CD4-positive, alpha-beta T cell treated with Interleukin-15 for 1 hour (primary cell): ENCODE measurements around the gene TMEM86A.
"Not testable (repeated sequence)": the region's sequence is repeated elsewhere in the genome, so short reads cannot be mapped to it uniquely, and the experiment has no call there.

Source experiments
- DNase-seq: peaks from one replicate; pipeline ENCODE4 v3.0.0-alpha.2; 2020

The TMEM86A gene

GRCh38 chr11:18698341-18699268 is at the start of gene TMEM86A:
Gene TMEM86A (plus strand): TSS chr11:18698779. CDS start chr11:18698887, 108 bp downstream.
- peak; percentile 96 for DNase-seq

GRCh38 chr11:18650353-18650752 is 48.2 kb upstream of the TMEM86A start:
- no peak for DNase-seq

- peak; percentile 21 for DNase-seq
These were observed 47.6 kb upstream of the TMEM86A start for GRCh38 chr11:18650859-18651557.

GRCh38 chr11:18657673-18658072 is 40.9 kb upstream of the TMEM86A start:
- no peak for DNase-seq

GRCh38 chr11:18665353-18665872 is 33.2 kb upstream of the TMEM86A start:
- not testable (repeated sequence) for DNase-seq

- no peak for DNase-seq
These were observed 30.4 kb upstream of the TMEM86A start for GRCh38 chr11:18668131-18668530.

- DNase-seq: no peak
These were observed 29.4 kb upstream of the TMEM86A start for GRCh38 chr11:18669219-18669596.

GRCh38 chr11:18669711-18670110 is 28.9 kb upstream of the TMEM86A start:
- DNase-seq: no peak

GRCh38 chr11:18671246-18671645 is 27.3 kb upstream of the TMEM86A start:
- DNase-seq: no peak

- peak; percentile 53 for DNase-seq
These were observed 26.4 kb upstream of the TMEM86A start for GRCh38 chr11:18672209-18672608.

GRCh38 chr11:18676803-18677202 is 21.8 kb upstream of the TMEM86A start:
- DNase-seq: no peak

- DNase-seq: no peak
These were observed 21.0 kb upstream of the TMEM86A start for GRCh38 chr11:18677560-18677959.

- DNase-seq: not testable (repeated sequence)
These were observed 16.6 kb upstream of the TMEM86A start for GRCh38 chr11:18681949-18682348.

GRCh38 chr11:18682466-18682865 is 16.1 kb upstream of the TMEM86A start:
- DNase-seq: no peak

- no peak for DNase-seq
These were observed 14.3 kb upstream of the TMEM86A start for GRCh38 chr11:18684267-18684666.

- DNase-seq: not testable (repeated sequence)
These were observed 7.0 kb upstream of the TMEM86A start for GRCh38 chr11:18691467-18692140.

GRCh38 chr11:18692941-18693760 is 5.4 kb upstream of the TMEM86A start:
- no peak for DNase-seq

- no peak for DNase-seq
These were observed 1.8 kb upstream of the TMEM86A start for GRCh38 chr11:18696638-18697225.

GRCh38 chr11:18697576-18697975 is 1.0 kb upstream of the TMEM86A start:
- DNase-seq: no peak

GRCh38 chr11:18699269-18699596 is 654 bp downstream of the TMEM86A start:
- DNase-seq: no peak

- no peak for DNase-seq
These were observed 1.3 kb downstream of the TMEM86A start for GRCh38 chr11:18699848-18700261.

- no peak for DNase-seq
These were observed 1.8 kb downstream of the TMEM86A start for GRCh38 chr11:18700375-18700774.
